NCI-H524 treated with DMSO at 0.1 percent for 48 hours (cell line): ENCODE measurements around the gene PLEKHG5.

ENCODE experiments used
- DNase-seq: peaks from one replicate; lab custom pipeline; 2025; lab: John Stamatoyannopoulos, UW

Gene PLEKHG5

GRCh38 chr1:6475381-6476133, 15.9 kb downstream of the PLEKHG5 start:
- DNase-seq = no peak

- DNase-seq = no peak
These were observed 16.6 kb downstream of the PLEKHG5 start for GRCh38 chr1:6474815-6475282.

- no peak for DNase-seq
These were observed 17.3 kb downstream of the PLEKHG5 start for GRCh38 chr1:6473974-6474814.

- DNase-seq = no peak
These were observed 18.3 kb downstream of the PLEKHG5 start for GRCh38 chr1:6473156-6473555.

- no peak for DNase-seq
These were observed 19.1 kb downstream of the PLEKHG5 start for GRCh38 chr1:6472391-6472790.

- DNase-seq = no peak
These were observed 19.5 kb downstream of the PLEKHG5 start for GRCh38 chr1:6471970-6472368.

GRCh38 chr1:6471086-6471969, 20.1 kb downstream of the PLEKHG5 start:
- DNase-seq = no peak

GRCh38 chr1:6470132-6471085, 21.1 kb downstream of the PLEKHG5 start:
- DNase-seq = no peak

- no peak for DNase-seq
These were observed 22.6 kb downstream of the PLEKHG5 start for GRCh38 chr1:6468729-6469461.

- DNase-seq = no peak
These were observed 23.5 kb downstream of the PLEKHG5 start for GRCh38 chr1:6467744-6468688.

- no peak for DNase-seq
These were observed 24.2 kb downstream of the PLEKHG5 start for GRCh38 chr1:6467224-6467623.

GRCh38 chr1:6466751-6467150, 24.7 kb downstream of the PLEKHG5 start:
- no peak for DNase-seq

- DNase-seq = no peak
These were observed 25.4 kb downstream of the PLEKHG5 start, which contains the start of gene TNFRSF25 for GRCh38 chr1:6466023-6466422. TSS of gene TNFRSF25 (minus strand) at chr1:6466173. CDS start at chr1:6466107, 66 bp downstream.

GRCh38 chr1:6465461-6466005, 25.9 kb downstream of the PLEKHG5 start:
- DNase-seq = no peak

GRCh38 chr1:6464915-6465314, 26.6 kb downstream of the PLEKHG5 start:
- no peak for DNase-seq

- DNase-seq = no peak
These were observed 27.0 kb downstream of the PLEKHG5 start for GRCh38 chr1:6464514-6464836.

GRCh38 chr1:6463120-6463412, 28.4 kb downstream of the PLEKHG5 start:
- DNase-seq = no peak

GRCh38 chr1:6462412-6463119, 28.9 kb downstream of the PLEKHG5 start:
- DNase-seq = no peak
